ENCODE results near the gene DHDDS.

GRCh38 chr1:26516987-26517765 lies 85.1 kb downstream of the DHDDS start:
- no peak for TF ChIP-seq EZH2 (IDR thresholded peaks at IDR 0.05; ENCODE audit: low read depth)
- no peak for TF ChIP-seq CTCF (conservative IDR thresholded peaks at IDR 0.05)
